Measurements from ENCODE around the gene SMIM5.

Gene SMIM5

DNA sequence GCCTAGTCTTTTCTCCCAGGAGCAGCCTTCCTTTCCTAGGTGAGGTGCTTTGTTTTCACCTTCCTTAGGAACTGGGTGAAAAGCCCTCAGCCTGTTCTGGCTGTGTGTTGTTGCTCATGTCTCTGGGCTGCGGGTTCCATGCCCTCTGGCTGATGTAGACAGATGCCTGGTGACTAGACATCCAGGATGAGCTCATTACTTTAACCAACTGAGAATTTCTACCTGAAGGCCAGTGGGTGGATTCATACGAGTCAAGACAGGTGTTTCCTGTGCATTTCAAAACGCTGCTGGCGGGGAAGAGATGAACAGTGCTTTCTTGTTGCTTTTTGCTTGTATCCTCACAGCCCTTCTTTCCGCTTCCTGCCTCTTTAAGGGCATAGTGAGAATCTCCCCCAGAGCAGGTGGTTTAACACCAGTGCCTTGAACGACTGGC lies 56.2 kb downstream of the SMIM5 start:
- Histone ChIP-seq H3K9me3 (ENCODE audit: insufficient read depth, low read length) (no peaks in the 10 kb centered on the region), H2AFZ (ENCODE audit: low read depth, low read length) (no peak overlapping the region), H3K9ac (ENCODE audit: low read length) (peak overlapping the region; percentile 66), H3K27me3 (ENCODE audit: low read depth, low read length) (no peaks in the 10 kb centered on the region), H4K20me1 (ENCODE audit: insufficient read depth, low read length) (no peaks in the 10 kb centered on the region), H3K4me2 (ENCODE audit: low read length) (peak overlapping the region; percentile 87), H3K4me3 (ENCODE audit: low read length) (peak overlapping the region; percentile 16; the same call in 1 of the 2 replicates), H3K36me3 (replicated peaks; ENCODE audit: low read depth, low read length) (peaks cover 66% of the 10 kb centered on the region), H3K4me1 (ENCODE audit: low read length) (peaks cover 54% of the 10 kb centered on the region), H3K27ac (ENCODE audit: low read length) (peak overlapping the region; percentile 90), H3K79me2 (ENCODE audit: low read length) (peaks cover 91% of the 10 kb centered on the region)
- TF ChIP-seq, protein P1, sequence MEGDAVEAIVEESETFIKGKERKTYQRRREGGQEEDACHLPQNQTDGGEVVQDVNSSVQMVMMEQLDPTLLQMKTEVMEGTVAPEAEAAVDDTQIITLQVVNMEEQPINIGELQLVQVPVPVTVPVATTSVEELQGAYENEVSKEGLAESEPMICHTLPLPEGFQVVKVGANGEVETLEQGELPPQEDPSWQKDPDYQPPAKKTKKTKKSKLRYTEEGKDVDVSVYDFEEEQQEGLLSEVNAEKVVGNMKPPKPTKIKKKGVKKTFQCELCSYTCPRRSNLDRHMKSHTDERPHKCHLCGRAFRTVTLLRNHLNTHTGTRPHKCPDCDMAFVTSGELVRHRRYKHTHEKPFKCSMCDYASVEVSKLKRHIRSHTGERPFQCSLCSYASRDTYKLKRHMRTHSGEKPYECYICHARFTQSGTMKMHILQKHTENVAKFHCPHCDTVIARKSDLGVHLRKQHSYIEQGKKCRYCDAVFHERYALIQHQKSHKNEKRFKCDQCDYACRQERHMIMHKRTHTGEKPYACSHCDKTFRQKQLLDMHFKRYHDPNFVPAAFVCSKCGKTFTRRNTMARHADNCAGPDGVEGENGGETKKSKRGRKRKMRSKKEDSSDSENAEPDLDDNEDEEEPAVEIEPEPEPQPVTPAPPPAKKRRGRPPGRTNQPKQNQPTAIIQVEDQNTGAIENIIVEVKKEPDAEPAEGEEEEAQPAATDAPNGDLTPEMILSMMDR (IDR thresholded peaks at IDR 0.05; ENCODE audit: low read depth, low read length), result no peak
- no peak for TF ChIP-seq EZH2phosphoT487 (IDR thresholded peaks at IDR 0.05; ENCODE audit: low read depth)
